PC-9 (cell line): ENCODE measurements around the gene CAPRIN1. TPM values are rescaled to one million over a fixed set of nuclear protein-coding genes. Genes with fewer than 3 reads are reported as not detected.

Experiments
- BruUV-seq: library from RNA; stranded (reverse); fragments of 400-500 nt; replicated peaks from 2 replicates; lab custom pipeline; 2021; lab: Mats Ljungman, UMichigan
- CTCF ChIA-PET: fragments of 300-600 bp; sonication (Branson Sonifier 250); formaldehyde crosslinking; loops from one replicate; lab custom pipeline; 2022; ENCODE audit warnings: antibody characterized with exemption; lab: Charles Lee
- POLR2A ChIA-PET: fragments of 300-600 bp; sonication (Branson Sonifier 250); formaldehyde crosslinking; loops from one replicate; lab custom pipeline; 2022; ENCODE audit warnings: antibody characterized with exemption; ENCODE audit not compliant: unreplicated experiment; lab: Charles Lee
- DNase-seq, 2 experiments: peaks; one replicate each; pipeline versions ENCODE4 v3.0.0 to v3.0.0-alpha.2; 2015 to 2022; ENCODE audit warnings: mixed read lengths in 1 of 2
- H2AFZ ChIP-seq: fragments of 200-600 bp; sonication (generic); 2 replicates; pipeline ENCODE4 v1.8.1; 2017; ENCODE audit warnings: antibody characterized with exemption
- H3F3A ChIP-seq: fragments of 200-600 bp; sonication (generic); 2 replicates; pipeline ENCODE4 v1.8.1; 2017; ENCODE audit warnings: antibody characterized with exemption, mild to moderate bottlenecking, low read depth; ENCODE audit not compliant: insufficient read depth
- H3K27ac ChIP-seq: fragments of 200-600 bp; sonication (generic); 2 replicates; pipeline ENCODE4 v1.6.1; 2016; ENCODE audit warnings: mixed run types
- H3K27me3 ChIP-seq: fragments of 200-600 bp; sonication (generic); 2 replicates; pipeline ENCODE4 v1.6.1; 2016; ENCODE audit warnings: low read depth, mixed run types; ENCODE audit not compliant: insufficient read depth
- H3K36me3 ChIP-seq: fragments of 200-600 bp; sonication (generic); 2 replicates; pipeline ENCODE4 v1.6.1; 2016; ENCODE audit warnings: low read depth, mixed run types
- H3K4me1 ChIP-seq: fragments of 200-600 bp; sonication (generic); replicated peaks from 2 replicates; pipeline ENCODE4 v1.6.1; 2016; ENCODE audit warnings: mixed run types; ENCODE audit not compliant: insufficient read depth
- H3K4me2 ChIP-seq: fragments of 200-600 bp; sonication (generic); 2 replicates; pipeline ENCODE4 v1.6.1; 2017; ENCODE audit warnings: mixed run types
- H3K4me3 ChIP-seq: fragments of 200-600 bp; sonication (generic); 2 replicates; pipeline ENCODE4 v1.6.1; 2016; ENCODE audit warnings: mixed run types
- H3K79me2 ChIP-seq: fragments of 200-600 bp; sonication (generic); 2 replicates; pipeline ENCODE4 v1.6.1; 2017; ENCODE audit warnings: low read depth, mixed run types
- H3K9me2 ChIP-seq: fragments of 200-600 bp; sonication (generic); 2 replicates; pipeline ENCODE4 v1.8.1; 2017; ENCODE audit warnings: mild to moderate bottlenecking; ENCODE audit not compliant: insufficient read depth
- H3K9me3 ChIP-seq: fragments of 200-600 bp; sonication (generic); 2 replicates; pipeline ENCODE4 v1.8.1; 2016; ENCODE audit warnings: low read depth; ENCODE audit not compliant: insufficient read depth
- H4K20me1 ChIP-seq: fragments of 200-600 bp; sonication (generic); 2 replicates; pipeline ENCODE4 v1.8.1; 2017; ENCODE audit not compliant: insufficient read depth
- CTCF ChIP-seq: fragments of 200-600 bp; sonication (generic); conservative IDR thresholded peaks from 2 replicates; pipeline ENCODE4 v1.6.1; 2017; ENCODE audit warnings: mixed run types, antibody characterized with exemption, mild to moderate bottlenecking, moderate library complexity
- EZH2 ChIP-seq: fragments of 200-600 bp; sonication (generic); IDR thresholded peaks from 2 replicates; pipeline ENCODE4 v1.8.0; 2017; ENCODE audit warnings: antibody characterized with exemption, low read depth
- intact Hi-C: fragments of 100-400 bp; cut with micrococcal nuclease; formaldehyde crosslinking; loops from one replicate; pipeline ENCODE4 v1.10.0; 2022; ENCODE audit not compliant: unreplicated experiment
- total RNA-seq: library from RNA; stranded (reverse); gene quantifications from 2 replicates; pipeline ENCODE4 v1.2.3, GENCODE V29; 2021

CAPRIN1 gene
- total RNA-seq, 1 experiment from 2014 or later = 289 TPM

GRCh38 chr11:34134765-34135164 lies 83.2 kb downstream of the CAPRIN1 start:
- intact Hi-C loops = no loop called here
- H3K9me3 ChIP-seq = no peaks in the 10 kb centered on the region
- DNase-seq = no peak
- H3K27ac ChIP-seq = no peak overlapping the region
- H3K4me1 ChIP-seq = no peaks in the 10 kb centered on the region
- H3K79me2 ChIP-seq = no peaks in the 10 kb centered on the region
- H3K4me2 ChIP-seq = no peak overlapping the region
- H3K27me3 ChIP-seq = no peaks in the 10 kb centered on the region
- H3K9me2 ChIP-seq = no peaks in the 10 kb centered on the region
- POLR2A ChIA-PET = no interaction called here
- H4K20me1 ChIP-seq = no peaks in the 10 kb centered on the region
- H3K36me3 ChIP-seq = peaks cover 19% of the 10 kb centered on the region; the same call in 1 of the 2 replicates
- H2AFZ ChIP-seq = no peak overlapping the region
- BruUV-seq = no TSS peak
- CTCF ChIA-PET = no interaction called here
- TF ChIP-seq EZH2 (no peak), CTCF (no peak)
- H3K4me3 ChIP-seq = no peak overlapping the region
- no peaks in the 10 kb centered on the region for H3F3A ChIP-seq

- POLR2A ChIA-PET = no interaction called here
- TF ChIP-seq EZH2 (no peak), CTCF (no peak)
- Histone ChIP-seq H2AFZ (no peak overlapping the region), H4K20me1 (no peaks in the 10 kb centered on the region), H3K4me3 (no peak overlapping the region), H3K9me2 (no peaks in the 10 kb centered on the region), H3K9me3 (no peaks in the 10 kb centered on the region), H3K4me1 (no peaks in the 10 kb centered on the region), H3F3A (no peaks in the 10 kb centered on the region), H3K79me2 (no peaks in the 10 kb centered on the region), H3K27ac (no peak overlapping the region), H3K36me3 (peaks cover 19% of the 10 kb centered on the region; the same call in 1 of the 2 replicates), H3K4me2 (no peak overlapping the region), H3K27me3 (no peaks in the 10 kb centered on the region)
- BruUV-seq = no TSS peak
- CTCF ChIA-PET = interaction anchor here (0.6 kb wide), 1 partner anchor 25 kb away, joined by 3 read pairs; no protein-coding TSS in a partner anchor
- intact Hi-C loops = no loop called here
- no peak for DNase-seq
Observed at GRCh38 chr11:34135439-34135838, 83.9 kb downstream of the CAPRIN1 start.

- Histone ChIP-seq H3K4me2 (no peak overlapping the region), H3K4me1 (no peaks in the 10 kb centered on the region), H3K27ac (no peak overlapping the region), H4K20me1 (no peaks in the 10 kb centered on the region), H3F3A (no peaks in the 10 kb centered on the region), H3K79me2 (no peaks in the 10 kb centered on the region), H2AFZ (no peak overlapping the region), H3K27me3 (no peaks in the 10 kb centered on the region), H3K9me3 (no peaks in the 10 kb centered on the region), H3K9me2 (no peaks in the 10 kb centered on the region), H3K36me3 (peaks cover 20% of the 10 kb centered on the region; the same call in 1 of the 2 replicates), H3K4me3 (no peak overlapping the region)
- intact Hi-C loops = no loop called here
- BruUV-seq = no TSS peak
- DNase-seq = no peak
- TF ChIP-seq EZH2 (no peak), CTCF (no peak)
- ChIA-PET POLR2A (no interaction called here), CTCF (no interaction called here)
Observed at GRCh38 chr11:34136420-34136819, 84.9 kb downstream of the CAPRIN1 start.
